ENCODE results near the gene CHST8.

DNA sequence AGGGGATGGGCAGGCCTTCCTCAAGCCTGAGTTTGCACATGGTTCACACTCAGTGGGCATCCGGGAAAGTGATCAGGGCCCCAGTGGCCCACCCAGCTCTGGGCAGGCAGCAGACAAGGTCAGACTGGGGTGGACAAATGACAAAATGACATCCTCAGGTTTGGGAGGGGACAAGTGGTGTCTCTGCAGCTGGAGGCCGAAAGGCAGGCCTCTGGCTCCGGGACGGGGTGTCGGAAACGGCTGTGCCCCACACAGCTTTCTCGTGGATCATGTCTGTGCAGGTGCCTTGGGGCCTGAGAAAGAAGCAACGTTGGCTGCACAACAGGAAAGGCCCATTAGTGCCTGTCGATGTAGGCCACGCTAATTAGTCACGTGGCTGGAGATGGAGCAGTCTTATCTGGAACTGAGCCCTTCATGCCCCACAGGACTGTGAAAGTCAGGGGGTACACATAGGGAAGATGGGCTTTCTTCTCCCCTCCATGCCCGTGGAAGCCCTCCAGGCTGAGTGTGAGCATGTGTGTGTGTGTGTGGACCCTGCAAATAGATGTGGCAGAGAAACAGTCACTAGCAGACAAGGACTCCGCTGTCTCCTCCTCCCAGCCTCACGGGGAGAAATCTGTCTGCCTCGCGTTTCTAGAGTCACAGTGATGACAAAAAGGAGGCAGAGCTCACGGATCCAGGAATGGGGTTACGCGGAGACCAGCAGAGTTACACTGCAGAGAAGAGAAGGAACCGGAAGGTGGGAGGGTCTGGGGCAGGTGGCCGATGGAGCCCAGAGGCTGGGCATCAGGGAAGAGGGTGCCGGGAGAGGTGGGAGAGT lies 44.2 kb downstream of the CHST8 start:
- TF ChIP-seq, protein P1, sequence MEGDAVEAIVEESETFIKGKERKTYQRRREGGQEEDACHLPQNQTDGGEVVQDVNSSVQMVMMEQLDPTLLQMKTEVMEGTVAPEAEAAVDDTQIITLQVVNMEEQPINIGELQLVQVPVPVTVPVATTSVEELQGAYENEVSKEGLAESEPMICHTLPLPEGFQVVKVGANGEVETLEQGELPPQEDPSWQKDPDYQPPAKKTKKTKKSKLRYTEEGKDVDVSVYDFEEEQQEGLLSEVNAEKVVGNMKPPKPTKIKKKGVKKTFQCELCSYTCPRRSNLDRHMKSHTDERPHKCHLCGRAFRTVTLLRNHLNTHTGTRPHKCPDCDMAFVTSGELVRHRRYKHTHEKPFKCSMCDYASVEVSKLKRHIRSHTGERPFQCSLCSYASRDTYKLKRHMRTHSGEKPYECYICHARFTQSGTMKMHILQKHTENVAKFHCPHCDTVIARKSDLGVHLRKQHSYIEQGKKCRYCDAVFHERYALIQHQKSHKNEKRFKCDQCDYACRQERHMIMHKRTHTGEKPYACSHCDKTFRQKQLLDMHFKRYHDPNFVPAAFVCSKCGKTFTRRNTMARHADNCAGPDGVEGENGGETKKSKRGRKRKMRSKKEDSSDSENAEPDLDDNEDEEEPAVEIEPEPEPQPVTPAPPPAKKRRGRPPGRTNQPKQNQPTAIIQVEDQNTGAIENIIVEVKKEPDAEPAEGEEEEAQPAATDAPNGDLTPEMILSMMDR (conservative IDR thresholded peaks at IDR 0.05 in 1 of 2, IDR thresholded peaks at IDR 0.05 in 1 of 2; ENCODE audit: extremely low read depth in 1 of 2, insufficient read depth in 1 of 2, low read depth in 1 of 2, low read length in 2 of 2) = no peak
- no peak for TF ChIP-seq EZH2 (IDR thresholded peaks at IDR 0.05; ENCODE audit: borderline replicate concordance, low read length)

All from mammary epithelial cell (primary cell).